NAMALWA (cell line): ENCODE data around the gene PLD5.
"Not testable (repeated sequence)": the region's sequence is repeated elsewhere in the genome, so short reads cannot be mapped to it uniquely, and the experiment has no call there.

Source experiments
- DNase-seq: peaks from one replicate; pipeline ENCODE4 v3.0.0-alpha.2; 2015; ENCODE audit warnings: low spot score

The PLD5 gene

GRCh38 chr1:242211254-242212022 is 313.1 kb downstream of the PLD5 start:
- no peak for DNase-seq

- not testable (repeated sequence) for DNase-seq
These were observed 314.2 kb downstream of the PLD5 start for GRCh38 chr1:242210316-242210715.

- DNase-seq = no peak
These were observed 315.4 kb downstream of the PLD5 start for GRCh38 chr1:242209063-242209462.

GRCh38 chr1:242208021-242208420 is 316.5 kb downstream of the PLD5 start:
- DNase-seq = no peak

- DNase-seq = no peak
These were observed 317.5 kb downstream of the PLD5 start for GRCh38 chr1:242206994-242207393.

GRCh38 chr1:242205622-242206489 is 318.6 kb downstream of the PLD5 start:
- no peak for DNase-seq

GRCh38 chr1:242203262-242203661 is 321.2 kb downstream of the PLD5 start:
- no peak for DNase-seq

- DNase-seq = no peak
These were observed 323.4 kb downstream of the PLD5 start for GRCh38 chr1:242201090-242201489.

GRCh38 chr1:242199776-242200458 is 324.6 kb downstream of the PLD5 start:
- DNase-seq = no peak

GRCh38 chr1:242197907-242198820 is 326.3 kb downstream of the PLD5 start:
- DNase-seq = no peak

- DNase-seq = no peak
These were observed 327.6 kb downstream of the PLD5 start for GRCh38 chr1:242196914-242197313.

GRCh38 chr1:242196101-242196500 is 328.4 kb downstream of the PLD5 start:
- DNase-seq = no peak

GRCh38 chr1:242189591-242189990 is 334.9 kb downstream of the PLD5 start:
- no peak for DNase-seq

- DNase-seq = no peak
These were observed 336.7 kb downstream of the PLD5 start for GRCh38 chr1:242187816-242188215.

- no peak for DNase-seq
These were observed 337.3 kb downstream of the PLD5 start for GRCh38 chr1:242187171-242187570.

GRCh38 chr1:242185731-242186130 is 338.8 kb downstream of the PLD5 start:
- no peak for DNase-seq

GRCh38 chr1:242184955-242185354 is 339.5 kb downstream of the PLD5 start:
- DNase-seq = no peak

- DNase-seq = not testable (repeated sequence)
These were observed 344.7 kb downstream of the PLD5 start for GRCh38 chr1:242179767-242180166.

- DNase-seq = no peak
These were observed 345.4 kb downstream of the PLD5 start for GRCh38 chr1:242178924-242179708.

- DNase-seq = no peak
These were observed 346.1 kb downstream of the PLD5 start for GRCh38 chr1:242178436-242178835.

GRCh38 chr1:242162140-242162539 is 362.4 kb downstream of the PLD5 start:
- no peak for DNase-seq
